Measurements from ENCODE around the gene TDRD10.

- TF ChIP-seq, protein P1, sequence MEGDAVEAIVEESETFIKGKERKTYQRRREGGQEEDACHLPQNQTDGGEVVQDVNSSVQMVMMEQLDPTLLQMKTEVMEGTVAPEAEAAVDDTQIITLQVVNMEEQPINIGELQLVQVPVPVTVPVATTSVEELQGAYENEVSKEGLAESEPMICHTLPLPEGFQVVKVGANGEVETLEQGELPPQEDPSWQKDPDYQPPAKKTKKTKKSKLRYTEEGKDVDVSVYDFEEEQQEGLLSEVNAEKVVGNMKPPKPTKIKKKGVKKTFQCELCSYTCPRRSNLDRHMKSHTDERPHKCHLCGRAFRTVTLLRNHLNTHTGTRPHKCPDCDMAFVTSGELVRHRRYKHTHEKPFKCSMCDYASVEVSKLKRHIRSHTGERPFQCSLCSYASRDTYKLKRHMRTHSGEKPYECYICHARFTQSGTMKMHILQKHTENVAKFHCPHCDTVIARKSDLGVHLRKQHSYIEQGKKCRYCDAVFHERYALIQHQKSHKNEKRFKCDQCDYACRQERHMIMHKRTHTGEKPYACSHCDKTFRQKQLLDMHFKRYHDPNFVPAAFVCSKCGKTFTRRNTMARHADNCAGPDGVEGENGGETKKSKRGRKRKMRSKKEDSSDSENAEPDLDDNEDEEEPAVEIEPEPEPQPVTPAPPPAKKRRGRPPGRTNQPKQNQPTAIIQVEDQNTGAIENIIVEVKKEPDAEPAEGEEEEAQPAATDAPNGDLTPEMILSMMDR (conservative IDR thresholded peaks at IDR 0.05 in 1 of 2, IDR thresholded peaks at IDR 0.05 in 1 of 2; ENCODE audit: low read depth in 1 of 2, low read length in 2 of 2), result no peak
- TF ChIP-seq EZH2 (IDR thresholded peaks at IDR 0.05; ENCODE audit: low read length, missing control alignments), result no peak
These were observed 18.3 kb downstream of the TDRD10 start for GRCh38 chr1:154520333-154520732.

Data from fibroblast of lung (primary cell).